ENCODE results near the gene DNAJC13. TPM values are rescaled to one million over a fixed set of nuclear protein-coding genes. Genes with fewer than 3 reads are reported as not detected.

DNAJC13 gene
- total RNA-seq, 1 experiment from 2014 or later, result 18.1 TPM

GRCh38 chr3:132456571-132456970 is 39.3 kb downstream of the DNAJC13 start:
- Histone ChIP-seq H3K27me3 (ENCODE audit: insufficient read depth, low read length) (no peaks in the 10 kb centered on the region), H4K20me1 (ENCODE audit: control insufficient read depth, insufficient read depth, insufficient read length) (no peaks in the 10 kb centered on the region), H2AFZ (ENCODE audit: low read length) (no peak overlapping the region), H3K79me1 (ENCODE audit: insufficient read depth, low read depth, low read length, poor library complexity, severe bottlenecking) (no peaks in the 10 kb centered on the region), H3K4ac (ENCODE audit: low read depth, low read length) (no peak overlapping the region), H3K79me2 (ENCODE audit: insufficient read depth, low read length) (no peaks in the 10 kb centered on the region), H3K18ac (ENCODE audit: insufficient read length, low read depth, low read length) (no peak overlapping the region), H2BK5ac (ENCODE audit: insufficient read length, low read length) (no peak overlapping the region), H4K91ac (ENCODE audit: insufficient read length, low read depth, low read length) (no peak overlapping the region), H3K23ac (ENCODE audit: insufficient read length, low read depth, low read length) (no peak overlapping the region), H2BK20ac (ENCODE audit: low read depth, low read length, poor library complexity, severe bottlenecking) (no peak overlapping the region), H2BK120ac (ENCODE audit: low read depth, low read length, poor library complexity, severe bottlenecking) (no peak overlapping the region), H3K9me3 (ENCODE audit: control insufficient read depth, low read depth, low read length) (no peaks in the 10 kb centered on the region), H3K4me2 (ENCODE audit: insufficient read depth, insufficient read length, low read length) (no peak overlapping the region), H3K4me1 (ENCODE audit: insufficient read depth, low read length) (no peaks in the 10 kb centered on the region), H2AK5ac (ENCODE audit: insufficient read length, low read length) (no peak overlapping the region), H3K9ac (ENCODE audit: extremely low read depth, insufficient read length, low read length) (no peak overlapping the region), H2BK15ac (ENCODE audit: low read depth, low read length) (no peak overlapping the region), H3K56ac (ENCODE audit: insufficient read length, low read depth, low read length) (no peak overlapping the region), H3T11ph (ENCODE audit: low read length) (no peak overlapping the region), H3K27ac (ENCODE audit: insufficient read length, low read depth, low read length) (no peak overlapping the region), H4K5ac (ENCODE audit: insufficient read length, low read depth, low read length) (no peak overlapping the region), H2BK12ac (ENCODE audit: insufficient read length, low read depth, low read length) (no peak overlapping the region), H3K23me2 (ENCODE audit: insufficient read length, low read depth, low read length, poor library complexity, severe bottlenecking) (no peaks in the 10 kb centered on the region), H3K14ac (ENCODE audit: insufficient read depth, low read length) (no peak overlapping the region), H4K8ac (replicated peaks; ENCODE audit: insufficient read length, low read depth, low read length) (no peak overlapping the region)
- no CpG with 5 or more reads among the region's 3 CpGs for WGBS (ENCODE audit: extremely low coverage, insufficient read length, low lambda C conversion rate)
- Mint-ChIP-seq H3K4me3 (no peak overlapping the region), H3K36me3 (ENCODE audit: insufficient read depth in 1 of 3, low read depth in 3 of 3) (peaks cover 20 to 68% (median 52%) of the 10 kb centered on the region in 3 experiments; a peak in 6 of 7 replicates), H3K27ac (no peak overlapping the region), H3K27me3 (ENCODE audit: low read depth) (no peaks in the 10 kb centered on the region), H3K9me3 (no peaks in the 10 kb centered on the region), H3K4me1 (no peaks in the 10 kb centered on the region)
- TF ChIP-seq, protein P1, sequence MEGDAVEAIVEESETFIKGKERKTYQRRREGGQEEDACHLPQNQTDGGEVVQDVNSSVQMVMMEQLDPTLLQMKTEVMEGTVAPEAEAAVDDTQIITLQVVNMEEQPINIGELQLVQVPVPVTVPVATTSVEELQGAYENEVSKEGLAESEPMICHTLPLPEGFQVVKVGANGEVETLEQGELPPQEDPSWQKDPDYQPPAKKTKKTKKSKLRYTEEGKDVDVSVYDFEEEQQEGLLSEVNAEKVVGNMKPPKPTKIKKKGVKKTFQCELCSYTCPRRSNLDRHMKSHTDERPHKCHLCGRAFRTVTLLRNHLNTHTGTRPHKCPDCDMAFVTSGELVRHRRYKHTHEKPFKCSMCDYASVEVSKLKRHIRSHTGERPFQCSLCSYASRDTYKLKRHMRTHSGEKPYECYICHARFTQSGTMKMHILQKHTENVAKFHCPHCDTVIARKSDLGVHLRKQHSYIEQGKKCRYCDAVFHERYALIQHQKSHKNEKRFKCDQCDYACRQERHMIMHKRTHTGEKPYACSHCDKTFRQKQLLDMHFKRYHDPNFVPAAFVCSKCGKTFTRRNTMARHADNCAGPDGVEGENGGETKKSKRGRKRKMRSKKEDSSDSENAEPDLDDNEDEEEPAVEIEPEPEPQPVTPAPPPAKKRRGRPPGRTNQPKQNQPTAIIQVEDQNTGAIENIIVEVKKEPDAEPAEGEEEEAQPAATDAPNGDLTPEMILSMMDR (conservative IDR thresholded peaks at IDR 0.05), result no peak
- DNase-seq, result no peak
